ENCODE results near the gene ABCB8. TPM values are rescaled to one million over a fixed set of nuclear protein-coding genes. Genes with fewer than 3 reads are reported as not detected.

Gene ABCB8
- total and polyA plus RNA-seq, 2 of the 4 experiments (the other 2 are of a cell fraction), result 16.3 to 26.8 TPM

DNA sequence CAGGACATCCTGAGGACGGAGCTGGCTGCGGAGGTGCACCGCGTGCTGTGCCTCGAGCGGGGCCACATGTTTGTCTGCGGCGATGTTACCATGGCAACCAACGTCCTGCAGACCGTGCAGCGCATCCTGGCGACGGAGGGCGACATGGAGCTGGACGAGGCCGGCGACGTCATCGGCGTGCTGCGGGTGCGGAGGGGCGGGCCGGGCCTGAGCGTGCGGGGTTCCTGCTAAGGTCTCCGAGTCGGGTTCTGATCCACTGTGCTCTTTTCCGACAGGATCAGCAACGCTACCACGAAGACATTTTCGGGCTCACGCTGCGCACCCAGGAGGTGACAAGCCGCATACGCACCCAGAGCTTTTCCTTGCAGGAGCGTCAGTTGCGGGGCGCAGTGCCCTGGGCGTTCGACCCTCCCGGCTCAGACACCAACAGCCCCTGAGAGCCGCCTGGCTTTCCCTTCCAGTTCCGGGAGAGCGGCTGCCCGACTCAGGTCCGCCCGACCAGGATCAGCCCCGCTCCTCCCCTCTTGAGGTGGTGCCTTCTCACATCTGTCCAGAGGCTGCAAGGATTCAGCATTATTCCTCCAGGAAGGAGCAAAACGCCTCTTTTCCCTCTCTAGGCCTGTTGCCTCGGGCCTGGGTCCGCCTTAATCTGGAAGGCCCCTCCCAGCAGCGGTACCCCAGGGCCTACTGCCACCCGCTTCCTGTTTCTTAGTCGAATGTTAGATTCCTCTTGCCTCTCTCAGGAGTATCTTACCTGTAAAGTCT is 14.3 kb upstream of the ABCB8 start:
- no TSS peak for BruUV-seq (replicated peaks)
- dilution Hi-C loops (cut with HindIII; ENCODE audit: low sequenced_read_pairs, unreplicated experiment), result no loop called here
- Histone ChIP-seq H3K4ac (ENCODE audit: low read depth, low read length) (no peak overlapping the region), H3K9ac (ENCODE audit: low read depth, low read length) (0 out of 2 replicates have a peak overlapping the region, but pooled peaks have one; percentile 15), H4K5ac (ENCODE audit: low read depth, low read length) (no peak overlapping the region), H3K27me3 (ENCODE audit: control insufficient read depth, insufficient read depth, low read length) (peaks cover 27% of the 10 kb centered on the region), H3K4me3 (ENCODE audit: insufficient read depth, low read depth, low read length) (no peak overlapping the region), H3K36me3 (ENCODE audit: control insufficient read depth, insufficient read depth, low read length) (no peaks in the 10 kb centered on the region), H3K9me3 (ENCODE audit: control insufficient read depth, insufficient read depth, low read length) (no peaks in the 10 kb centered on the region), H3K27ac (ENCODE audit: insufficient read depth, low read length) (no peak overlapping the region), H4K91ac (ENCODE audit: insufficient read depth, low read depth, low read length) (no peak overlapping the region), H3K79me1 (ENCODE audit: low read depth in 1 of 2, low read length in 2 of 2) (no peaks in the 10 kb centered on the region), H3K14ac (replicated peaks; ENCODE audit: low read depth, low read length) (no peak overlapping the region), H4K8ac (ENCODE audit: low read depth in 2 of 2, low read length in 2 of 2) (no peak overlapping the region; a peak in 1 of 4 replicates), H2AK9ac (replicated peaks; ENCODE audit: low read depth, low read length, poor library complexity) (no peak overlapping the region), H2BK15ac (ENCODE audit: low read depth, low read length) (no peak overlapping the region), H2BK20ac (ENCODE audit: low read depth, low read length) (no peak overlapping the region), H2AFZ (replicated peaks; ENCODE audit: low read length, poor library complexity) (peak overlapping the region; percentile 34), H3K4me2 (ENCODE audit: low read depth, low read length) (peak overlapping the region; percentile 31), H4K20me1 (ENCODE audit: insufficient read depth, low read length) (no peaks in the 10 kb centered on the region), H2BK5ac (ENCODE audit: low read depth, low read length, poor library complexity, severe bottlenecking) (no peak overlapping the region), H2BK120ac (ENCODE audit: low read depth, low read length) (no peak overlapping the region), H3K4me1 (ENCODE audit: control insufficient read depth, insufficient read depth, low read length) (peaks cover 12% of the 10 kb centered on the region; the same call in 1 of the 2 replicates), H3K9me1 (ENCODE audit: insufficient read depth, low read length) (no peaks in the 10 kb centered on the region), H3K18ac (ENCODE audit: low read depth, low read length) (no peak overlapping the region), H3K23ac (ENCODE audit: low read depth, low read length) (no peak overlapping the region), H3K56ac (ENCODE audit: extremely low read depth, insufficient read depth, low read length) (no peak overlapping the region), H2AK5ac (ENCODE audit: low read depth, low read length) (no peak overlapping the region)
- CTCF ChIA-PET, result interaction anchor here (0.7 kb wide), 1 partner anchor 95 kb away, joined by 3 read pairs; no protein-coding TSS in a partner anchor
- WGBS, 2 experiments (ENCODE audit: extremely low coverage in 2 of 2, insufficient read length in 1 of 2), result 36% methylated on average over 44 of the region's 55 CpGs; no CpG with 5 or more reads in 1 of the 2 experiments
- POLR2A ChIA-PET (ENCODE audit: unreplicated experiment), result no interaction called here
- in situ Hi-C loops (cut with MboI; ENCODE audit: low sequenced_read_pairs), result no loop called here
- TF ChIP-seq ELK1 (IDR thresholded peaks at IDR 0.05; ENCODE audit: borderline replicate concordance, low read depth, low read length), result no peak
- TF ChIP-seq NFE2L2 (IDR thresholded peaks at IDR 0.05; ENCODE audit: low read depth, low read length), result no peak
- no peak for TF ChIP-seq FOS (IDR thresholded peaks at IDR 0.05; ENCODE audit: low read depth, low read length)
- no peak for TF ChIP-seq BHLHE40 (IDR thresholded peaks at IDR 0.05; ENCODE audit: low read depth, low read length)
- no peak for TF ChIP-seq MAZ (IDR thresholded peaks at IDR 0.05; ENCODE audit: borderline replicate concordance, low read depth, low read length)
- no peak for TF ChIP-seq POLR2A (IDR thresholded peaks at IDR 0.05; ENCODE audit: low read depth, low read length)
- TF ChIP-seq MXI1 (IDR thresholded peaks at IDR 0.05; ENCODE audit: borderline replicate concordance, low read depth, low read length), result no peak
- TF ChIP-seq, protein P1, sequence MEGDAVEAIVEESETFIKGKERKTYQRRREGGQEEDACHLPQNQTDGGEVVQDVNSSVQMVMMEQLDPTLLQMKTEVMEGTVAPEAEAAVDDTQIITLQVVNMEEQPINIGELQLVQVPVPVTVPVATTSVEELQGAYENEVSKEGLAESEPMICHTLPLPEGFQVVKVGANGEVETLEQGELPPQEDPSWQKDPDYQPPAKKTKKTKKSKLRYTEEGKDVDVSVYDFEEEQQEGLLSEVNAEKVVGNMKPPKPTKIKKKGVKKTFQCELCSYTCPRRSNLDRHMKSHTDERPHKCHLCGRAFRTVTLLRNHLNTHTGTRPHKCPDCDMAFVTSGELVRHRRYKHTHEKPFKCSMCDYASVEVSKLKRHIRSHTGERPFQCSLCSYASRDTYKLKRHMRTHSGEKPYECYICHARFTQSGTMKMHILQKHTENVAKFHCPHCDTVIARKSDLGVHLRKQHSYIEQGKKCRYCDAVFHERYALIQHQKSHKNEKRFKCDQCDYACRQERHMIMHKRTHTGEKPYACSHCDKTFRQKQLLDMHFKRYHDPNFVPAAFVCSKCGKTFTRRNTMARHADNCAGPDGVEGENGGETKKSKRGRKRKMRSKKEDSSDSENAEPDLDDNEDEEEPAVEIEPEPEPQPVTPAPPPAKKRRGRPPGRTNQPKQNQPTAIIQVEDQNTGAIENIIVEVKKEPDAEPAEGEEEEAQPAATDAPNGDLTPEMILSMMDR (conservative IDR thresholded peaks at IDR 0.05; ENCODE audit: low read depth, low read length), result no peak
- no peak for TF ChIP-seq SMC3 (IDR thresholded peaks at IDR 0.05; ENCODE audit: low read depth, low read length)
- no peak for TF ChIP-seq CHD1 (IDR thresholded peaks at IDR 0.05; ENCODE audit: low read depth, low read length)
- intact Hi-C loops (cut with micrococcal nuclease), result loop anchor here (5.0 kb wide), 1 partner anchor 98 kb away; no protein-coding TSS in a partner anchor
- DNase-seq (peak; percentile 22), ATAC-seq (ENCODE audit: low read depth) (no peak)
